Activated CD8-positive, alpha-beta memory T cell treated with anti-CD3 and anti-CD28 coated beads, Interleukin-2, amount 50 U/mL, for 24 hours (primary cell): ENCODE measurements around the gene APOBEC2.

Source experiments
- DNase-seq: peaks from one replicate; pipeline ENCODE4 v3.0.0-alpha.2; 2020; ENCODE audit errors: extremely low read depth

Gene APOBEC2

DNA sequence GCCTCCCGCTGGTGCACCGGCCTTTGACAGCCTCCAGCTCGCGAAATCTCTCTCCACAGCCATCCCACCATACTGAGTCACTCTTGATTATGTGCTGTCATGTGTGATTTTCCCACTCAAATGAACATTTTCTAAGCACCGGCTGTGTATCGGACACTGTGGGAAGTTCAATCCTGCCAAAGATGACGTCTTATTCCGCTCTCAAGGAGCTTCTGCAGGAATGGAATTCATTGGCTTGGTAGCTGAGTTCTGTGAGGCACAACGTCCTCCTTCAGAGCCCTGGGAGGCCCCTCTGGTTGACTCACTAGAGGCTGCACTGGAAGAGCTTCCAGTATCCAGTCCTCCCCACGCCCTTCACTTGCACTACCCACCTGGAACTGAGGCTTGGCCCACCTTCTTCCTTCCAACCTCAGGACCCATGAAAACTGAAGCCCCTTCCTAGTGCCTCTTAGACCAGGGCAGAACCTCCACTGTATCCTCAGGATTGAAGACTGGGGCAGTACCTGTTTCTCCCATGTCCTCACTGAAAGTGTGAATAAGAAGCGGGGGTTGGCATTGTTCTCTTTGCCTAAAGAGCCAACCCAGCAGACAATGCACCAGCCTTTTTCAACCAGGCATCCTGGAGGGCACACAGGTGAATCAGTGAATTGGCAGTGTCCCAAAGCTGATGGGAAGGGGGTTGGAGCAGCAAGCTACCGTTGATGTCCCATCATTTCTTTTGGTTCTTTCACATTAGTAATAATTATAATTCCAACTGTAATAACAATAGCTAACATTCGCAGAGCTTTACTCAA, 15.7 kb upstream of the APOBEC2 start:
- no peak for DNase-seq

DNA sequence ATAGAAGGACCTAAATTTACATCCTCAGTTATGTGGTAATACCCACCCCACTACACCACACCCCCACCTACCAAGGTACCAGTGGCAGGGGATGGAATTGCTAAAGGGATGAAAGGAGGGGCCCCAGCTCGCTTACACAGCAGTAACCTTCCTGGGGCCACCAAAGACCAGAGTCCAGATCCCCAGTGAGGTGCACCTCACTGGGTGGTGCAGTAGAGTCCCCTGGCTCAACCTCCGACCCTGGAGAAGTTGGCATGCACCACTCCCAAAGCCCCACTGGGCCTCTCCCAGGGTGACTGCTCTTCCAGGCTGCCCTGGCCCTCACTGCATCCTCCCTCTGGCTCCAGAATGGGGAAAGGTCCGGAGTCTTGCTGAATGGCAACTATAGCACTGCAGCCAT, 14.8 kb upstream of the APOBEC2 start:
- DNase-seq: no peak

DNA sequence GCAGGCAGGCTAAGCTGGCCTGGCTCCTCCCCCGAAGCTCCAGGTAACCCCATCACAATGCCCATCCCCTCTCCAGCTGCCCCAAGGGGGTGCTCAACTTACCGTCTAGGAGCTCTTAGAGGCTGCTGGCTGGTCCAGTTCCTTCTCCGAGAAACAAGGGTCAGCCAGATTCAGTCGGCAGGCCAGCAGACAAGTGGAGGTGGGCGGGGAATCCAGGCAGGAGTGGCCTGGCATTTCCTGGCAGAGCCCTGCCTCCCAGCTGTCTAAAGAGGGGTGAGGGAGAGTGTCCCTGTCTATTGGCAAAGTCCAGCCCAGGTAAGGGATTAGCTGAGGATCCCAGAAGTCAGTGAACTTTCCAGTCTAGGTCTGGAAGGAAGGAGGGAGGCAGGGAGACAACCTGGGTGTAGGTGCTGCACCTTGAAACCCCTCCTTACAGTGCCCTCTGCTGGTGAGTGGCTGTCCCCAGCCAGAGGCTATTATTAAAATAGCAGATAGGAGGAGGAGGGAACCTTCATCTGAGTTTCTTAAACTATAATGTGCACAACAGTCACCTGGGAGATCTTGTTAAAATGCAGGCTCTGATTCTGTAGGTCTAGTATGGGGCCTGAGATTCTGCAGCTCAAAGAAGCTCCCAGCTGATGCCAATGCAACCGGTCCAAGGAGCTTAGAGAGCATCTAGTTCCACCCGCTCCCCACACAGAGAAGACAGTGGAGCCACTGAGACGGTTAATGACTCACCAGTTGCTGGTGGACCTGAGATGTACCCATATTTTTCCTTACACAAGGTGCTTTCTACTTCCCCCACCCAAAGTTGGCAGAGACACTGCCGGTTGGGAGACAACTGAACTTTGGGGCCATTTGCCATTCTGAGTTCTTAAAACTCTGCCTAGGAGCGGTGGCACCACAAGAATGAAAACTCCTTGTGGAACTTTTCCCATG, 13.7 kb upstream of the APOBEC2 start, which contains the start of gene UNC5CL:
Gene UNC5CL (minus strand): TSS at position 162 of the 939 bp plus-strand sequence. CDS start 4,147 bp downstream, outside the sequence.
- DNase-seq: no peak

DNA sequence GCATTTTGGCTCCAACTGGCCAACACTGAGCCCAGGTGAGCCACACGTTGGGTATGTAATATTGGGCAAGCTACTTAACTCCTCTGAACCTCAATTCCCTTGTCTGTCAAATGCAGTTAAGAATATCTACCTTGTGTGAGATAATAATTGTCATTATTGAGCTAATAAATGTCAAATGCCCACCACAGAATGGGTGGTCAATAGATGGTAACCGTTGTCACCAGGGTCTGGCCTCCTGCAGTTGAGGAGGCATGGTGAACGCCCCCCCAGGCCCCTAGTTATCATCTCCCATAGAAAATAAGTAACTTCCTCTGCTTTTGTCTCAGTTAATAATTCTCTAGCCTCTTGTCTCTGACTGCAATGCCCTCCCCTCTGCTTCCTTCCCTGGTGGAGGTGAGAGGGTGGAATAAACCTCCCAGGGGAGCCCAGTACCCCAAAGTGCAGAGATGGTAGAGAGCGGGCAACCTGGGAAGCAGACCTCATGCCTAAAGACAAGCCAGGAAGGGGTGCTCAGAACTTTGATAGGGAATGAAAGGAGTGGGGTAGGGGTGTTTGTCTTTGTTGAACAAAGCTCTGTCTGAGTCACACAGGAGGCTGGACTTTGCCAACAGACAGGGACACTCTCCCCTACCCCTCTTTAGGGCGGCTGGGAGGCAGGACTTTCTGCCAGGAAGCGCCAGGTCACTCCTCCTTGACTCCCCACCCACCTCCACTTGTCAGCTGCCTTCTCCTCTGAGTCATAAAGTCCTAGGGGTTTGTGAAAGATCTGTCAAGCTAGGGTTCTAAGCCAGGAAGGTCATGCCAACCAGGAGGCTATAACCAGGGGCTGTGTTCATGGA, 12.7 kb upstream of the APOBEC2 start:
- no peak for DNase-seq

GRCh38 chr6:41040940-41041536, 12.0 kb upstream of the APOBEC2 start:
- no peak for DNase-seq

DNA sequence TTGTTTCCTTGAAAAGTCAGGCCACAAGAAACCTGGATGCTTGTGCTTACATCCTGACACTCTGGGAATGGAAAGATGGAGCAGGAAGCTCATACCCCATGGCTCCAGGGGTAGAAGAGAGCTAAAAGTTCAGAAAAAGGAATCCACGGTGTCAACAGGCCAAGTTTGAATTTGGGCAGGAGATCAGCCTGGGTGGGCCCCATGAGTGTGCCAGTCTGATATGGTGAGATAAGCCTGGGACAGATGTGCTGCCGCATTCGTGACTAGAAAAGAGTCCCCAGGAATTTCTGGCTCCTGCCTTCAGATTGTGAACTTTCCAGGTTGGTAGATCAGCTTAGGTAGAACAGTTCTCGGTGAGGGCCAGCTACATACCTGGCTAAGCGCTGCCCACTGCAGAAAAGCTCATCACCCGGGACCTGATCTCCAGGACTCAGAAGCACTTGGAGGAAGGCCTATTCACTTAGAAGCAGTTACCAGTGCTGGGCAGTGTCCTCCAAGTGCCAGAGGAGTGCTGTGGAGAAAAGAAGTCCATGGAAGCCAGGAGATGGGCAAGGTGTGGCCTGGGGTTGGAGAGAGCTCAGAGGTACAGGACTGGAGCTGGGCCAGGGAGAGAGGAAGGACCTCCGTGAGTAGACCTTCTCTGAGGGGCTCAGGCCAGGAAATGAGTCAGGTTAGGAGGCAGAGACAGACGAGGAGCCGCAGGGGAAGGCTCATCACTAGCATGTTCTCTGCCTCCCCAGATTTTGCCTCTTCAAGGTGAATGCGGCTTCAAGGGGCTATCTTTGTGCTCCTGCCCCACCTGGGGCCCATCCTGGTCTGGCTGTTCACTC, 10.6 kb upstream of the APOBEC2 start, which contains the start of gene TSPO2:
Gene TSPO2 (plus strand): TSS at position 242 of the 830 bp plus-strand sequence. CDS start 519 bp downstream, at position 761.
- DNase-seq: no peak

- no peak for DNase-seq
Observed at GRCh38 chr6:41043151-41043550, 9.9 kb upstream of the APOBEC2 start.

GRCh38 chr6:41045664-41046063, 7.3 kb upstream of the APOBEC2 start:
- no peak for DNase-seq

GRCh38 chr6:41046084-41046483, 6.9 kb upstream of the APOBEC2 start:
- no peak for DNase-seq

GRCh38 chr6:41047306-41047705, 5.7 kb upstream of the APOBEC2 start:
- DNase-seq: no peak

- DNase-seq: no peak
Observed at GRCh38 chr6:41047745-41048732, 5.0 kb upstream of the APOBEC2 start.

DNA sequence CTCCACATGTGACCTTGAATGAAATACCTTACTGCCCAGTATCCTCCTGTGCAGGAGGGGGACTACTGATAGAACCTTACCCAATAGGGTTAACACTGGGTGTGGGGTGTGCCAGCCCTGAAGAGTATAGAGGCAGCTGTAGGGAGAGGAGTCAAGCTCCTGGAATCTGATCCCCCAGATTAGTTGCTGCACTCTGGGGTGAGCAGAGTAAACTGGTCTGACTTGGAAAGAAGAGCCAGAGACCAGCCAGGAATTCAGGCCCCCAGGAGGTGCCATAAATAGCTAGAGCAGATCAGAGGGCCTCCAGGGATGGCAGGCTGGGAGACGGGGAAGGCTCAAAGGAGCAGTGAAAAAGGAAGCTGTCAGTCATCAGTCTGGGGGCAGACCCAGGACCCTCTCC, 3.5 kb upstream of the APOBEC2 start:
- no peak for DNase-seq

- DNase-seq: no peak
Observed at GRCh38 chr6:41049955-41050354, 3.0 kb upstream of the APOBEC2 start.

- no peak for DNase-seq
Observed at GRCh38 chr6:41050536-41050935, 2.5 kb upstream of the APOBEC2 start.

DNA sequence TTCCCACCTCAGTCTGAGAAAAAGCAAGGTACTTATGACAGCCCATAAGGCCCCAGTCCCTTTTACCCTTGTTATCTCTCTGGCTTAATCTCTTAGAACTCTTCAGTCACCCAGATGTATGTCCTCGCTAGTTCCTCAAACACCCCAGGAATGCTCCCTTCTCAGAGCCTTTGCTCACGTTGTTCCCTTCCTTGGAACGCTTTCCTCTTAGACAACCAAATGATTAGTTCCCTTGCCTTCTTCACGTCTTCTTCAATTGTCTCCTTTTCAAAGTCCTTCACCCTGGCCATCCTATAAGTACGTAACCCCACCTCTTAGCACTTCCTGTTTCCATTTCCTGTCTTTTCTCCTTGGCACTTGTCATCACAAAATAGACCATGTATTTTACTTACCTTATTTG, 1.1 kb upstream of the APOBEC2 start:
- DNase-seq: no peak

DNA sequence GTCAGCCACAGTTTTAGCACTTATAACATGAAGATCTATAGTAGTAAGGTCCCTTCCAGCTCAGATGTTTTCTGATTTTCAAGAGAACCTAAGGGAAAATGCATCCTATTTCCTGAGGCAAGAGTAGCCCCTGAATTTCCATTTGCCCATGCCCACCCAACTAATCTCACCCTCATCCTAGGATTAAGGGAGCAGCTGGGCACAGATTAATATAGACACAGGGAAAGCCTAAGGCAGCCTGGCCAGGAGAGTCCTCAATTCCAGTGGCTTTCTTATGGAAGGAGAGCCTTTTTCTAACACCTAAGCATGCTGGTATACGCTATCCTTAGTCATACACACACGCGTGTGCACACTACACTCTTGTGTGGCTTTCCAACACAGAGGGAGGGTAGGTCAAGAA, 1.5 kb downstream of the APOBEC2 start:
- DNase-seq: no peak

- no peak for DNase-seq
Observed at GRCh38 chr6:41055149-41055548, 2.1 kb downstream of the APOBEC2 start.

DNA sequence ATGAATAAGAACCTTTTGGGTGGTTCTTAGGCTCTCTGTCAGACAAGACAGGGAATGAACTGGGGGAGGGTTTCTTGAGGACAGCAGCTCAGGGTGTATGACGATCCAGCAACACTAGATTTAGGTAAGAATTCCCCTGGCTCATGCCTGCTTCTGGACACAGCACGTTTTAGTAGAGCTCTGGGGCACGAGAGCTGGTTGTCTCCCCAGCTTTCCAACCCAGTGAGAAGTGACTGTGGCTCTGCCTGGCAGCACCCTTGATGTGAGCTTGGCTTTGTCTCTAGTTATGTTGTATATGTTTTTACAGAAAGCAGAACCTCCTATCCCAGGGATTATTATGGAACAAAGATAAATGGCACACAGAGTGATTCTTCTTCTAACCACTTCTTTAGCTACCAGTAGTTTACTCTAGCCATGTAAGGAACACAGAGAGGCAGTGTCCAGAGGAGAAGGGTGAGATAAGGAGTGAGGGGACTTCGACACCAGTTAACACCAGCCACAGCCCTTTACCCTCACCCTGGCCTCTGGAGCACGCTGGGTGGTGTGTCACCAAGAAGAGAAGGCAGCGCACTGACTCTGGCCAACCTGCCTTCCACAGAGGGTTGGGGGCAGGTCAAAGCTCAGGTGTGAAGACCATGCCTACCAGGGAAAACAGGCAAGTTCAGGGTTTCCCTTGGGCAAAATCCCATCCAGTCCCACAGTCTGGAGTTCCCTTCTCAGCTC, 3.9 kb downstream of the APOBEC2 start:
- no peak for DNase-seq
